ENCODE data around the gene CYSRT1.

The CYSRT1 gene

GRCh38 chr9:137211532-137211931, 13.4 kb upstream of the CYSRT1 start:
- in situ Hi-C loops (cut with MboI; ENCODE audit: low sequenced_read_pairs) = no loop called here

- in situ Hi-C loops (cut with MboI; ENCODE audit: low sequenced_read_pairs) = no loop called here
Measured at GRCh38 chr9:137212520-137212919, 12.5 kb upstream of the CYSRT1 start.

GRCh38 chr9:137213160-137214060, 11.6 kb upstream of the CYSRT1 start:
- in situ Hi-C loops (cut with MboI; ENCODE audit: low sequenced_read_pairs) = no loop called here

- in situ Hi-C loops (cut with MboI; ENCODE audit: low sequenced_read_pairs) = no loop called here
Measured at GRCh38 chr9:137214620-137215019, 10.4 kb upstream of the CYSRT1 start.

- in situ Hi-C loops (cut with MboI; ENCODE audit: low sequenced_read_pairs) = no loop called here
Measured at GRCh38 chr9:137215196-137215986, 9.6 kb upstream of the CYSRT1 start.

- in situ Hi-C loops (cut with MboI; ENCODE audit: low sequenced_read_pairs) = no loop called here
Measured at GRCh38 chr9:137216188-137216965, 8.6 kb upstream of the CYSRT1 start.

GRCh38 chr9:137217276-137218211, 7.4 kb upstream of the CYSRT1 start:
- in situ Hi-C loops (cut with MboI; ENCODE audit: low sequenced_read_pairs) = no loop called here

GRCh38 chr9:137218212-137218753, 6.7 kb upstream of the CYSRT1 start:
- in situ Hi-C loops (cut with MboI; ENCODE audit: low sequenced_read_pairs) = no loop called here

GRCh38 chr9:137218754-137219271, 6.2 kb upstream of the CYSRT1 start:
- in situ Hi-C loops (cut with MboI; ENCODE audit: low sequenced_read_pairs) = no loop called here

GRCh38 chr9:137219757-137220316, 5.1 kb upstream of the CYSRT1 start:
- in situ Hi-C loops (cut with MboI; ENCODE audit: low sequenced_read_pairs) = no loop called here

GRCh38 chr9:137220317-137221094, 4.5 kb upstream of the CYSRT1 start:
- in situ Hi-C loops (cut with MboI; ENCODE audit: low sequenced_read_pairs) = no loop called here

- in situ Hi-C loops (cut with MboI; ENCODE audit: low sequenced_read_pairs) = no loop called here
Measured at GRCh38 chr9:137221095-137221505, 3.9 kb upstream of the CYSRT1 start.

- in situ Hi-C loops (cut with MboI; ENCODE audit: low sequenced_read_pairs) = no loop called here
Measured at GRCh38 chr9:137221506-137222111, 3.4 kb upstream of the CYSRT1 start.

- in situ Hi-C loops (cut with MboI; ENCODE audit: low sequenced_read_pairs) = no loop called here
Measured at GRCh38 chr9:137222190-137223077, 2.5 kb upstream of the CYSRT1 start, which contains the start of gene RNF208. RNF208 (minus strand) TSS chr9:137222240; CDS start chr9:137221212, 1,028 bp downstream.

GRCh38 chr9:137223078-137223970, 1.6 kb upstream of the CYSRT1 start:
- in situ Hi-C loops (cut with MboI; ENCODE audit: low sequenced_read_pairs) = no loop called here

All from hTERT RPE-1 (cell line).